Activated gamma-delta T cell (primary cell): ENCODE data around the gene SLC8B1.

Source experiments
- DNase-seq: peaks from one replicate; lab custom pipeline; 2025; lab: John Stamatoyannopoulos, UW

Gene SLC8B1

DNA sequence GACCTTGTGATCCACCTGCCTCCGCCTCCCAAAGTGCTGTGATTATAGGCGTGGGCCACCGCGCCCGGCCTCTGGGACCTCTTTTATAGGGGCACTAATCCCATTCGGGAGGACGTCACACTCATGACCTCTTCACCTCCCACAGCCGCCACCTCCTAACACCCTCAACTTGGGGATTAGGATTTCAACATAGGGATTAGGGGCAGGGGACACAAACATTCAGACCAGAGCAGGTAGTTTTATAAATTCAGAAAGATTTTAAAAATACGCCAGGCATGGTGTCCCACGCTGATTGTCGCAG, 64.2 kb downstream of the SLC8B1 start:
- no peak for DNase-seq

DNA sequence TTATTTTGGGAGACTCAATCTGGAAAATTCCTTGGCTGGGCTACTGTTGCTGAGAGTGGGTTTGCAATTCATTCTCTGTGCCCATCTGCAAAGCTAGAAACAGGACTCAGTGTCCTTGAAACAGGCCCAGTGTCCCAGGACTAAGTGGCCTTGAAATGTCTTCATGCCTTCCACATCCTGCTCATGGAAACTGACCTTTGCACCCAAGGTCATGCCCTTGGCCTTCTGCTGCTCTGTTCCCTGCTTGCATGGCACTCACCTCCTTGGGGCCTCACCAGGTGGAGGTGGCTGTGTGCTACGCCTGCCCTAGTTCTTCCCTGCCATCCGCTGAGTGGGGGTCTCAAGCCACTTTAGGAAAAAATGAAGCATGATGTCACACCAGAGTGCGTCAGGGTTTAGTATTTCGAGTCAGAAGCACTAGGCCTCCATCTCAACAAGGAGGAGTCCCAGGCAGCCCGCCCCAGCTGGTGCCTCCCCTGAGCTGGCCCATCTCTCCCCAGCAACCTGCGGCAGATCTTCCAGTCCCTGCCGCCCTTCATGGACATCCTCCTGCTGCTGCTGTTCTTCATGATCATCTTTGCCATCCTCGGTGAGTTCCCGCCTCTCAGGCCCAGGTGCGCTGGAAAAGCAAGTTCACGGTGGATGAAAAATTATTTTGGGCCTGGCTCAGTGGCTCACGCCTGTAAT, 65.5 kb downstream of the SLC8B1 start:
- no peak for DNase-seq

DNA sequence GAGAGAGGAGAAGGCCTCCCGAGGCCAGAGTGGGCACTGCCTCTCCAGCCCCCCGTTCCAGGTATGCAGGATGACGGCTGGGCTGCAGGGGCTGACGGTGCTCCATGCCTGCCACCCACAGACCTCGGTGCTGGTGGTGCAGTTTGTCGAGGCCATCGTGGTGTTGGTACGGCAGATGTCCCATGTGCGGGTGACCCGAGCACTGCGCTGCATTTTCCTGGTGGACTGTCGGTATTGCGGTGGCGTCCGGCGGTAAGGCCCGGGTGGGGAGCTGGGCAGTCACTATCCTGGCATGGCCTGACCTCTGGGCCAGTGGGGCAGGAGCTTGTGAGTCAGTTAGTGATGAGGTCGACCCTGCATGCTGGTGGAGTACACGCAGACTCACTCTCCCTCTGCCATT, 66.3 kb downstream of the SLC8B1 start:
- no peak for DNase-seq

DNA sequence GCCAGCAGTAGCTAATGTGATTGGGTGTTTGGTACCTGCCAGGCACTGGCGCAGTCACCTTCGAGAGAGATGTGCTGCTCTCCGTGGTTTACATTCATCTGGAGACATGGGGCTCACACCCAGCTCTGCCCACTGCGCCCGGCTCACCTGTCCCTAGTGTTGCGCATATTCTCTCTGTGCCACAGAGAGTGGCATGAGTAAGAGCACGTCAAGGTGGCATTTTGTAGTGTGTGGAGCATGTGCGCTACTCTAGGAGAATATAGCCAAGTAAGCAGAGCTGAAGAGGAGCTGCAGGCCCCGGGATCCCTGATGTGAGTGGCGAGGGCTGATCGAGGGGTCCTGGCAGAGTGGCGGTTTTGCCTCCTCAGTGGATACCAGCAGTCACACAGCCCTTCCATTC, 66.8 kb downstream of the SLC8B1 start:
- DNase-seq: no peak

DNA sequence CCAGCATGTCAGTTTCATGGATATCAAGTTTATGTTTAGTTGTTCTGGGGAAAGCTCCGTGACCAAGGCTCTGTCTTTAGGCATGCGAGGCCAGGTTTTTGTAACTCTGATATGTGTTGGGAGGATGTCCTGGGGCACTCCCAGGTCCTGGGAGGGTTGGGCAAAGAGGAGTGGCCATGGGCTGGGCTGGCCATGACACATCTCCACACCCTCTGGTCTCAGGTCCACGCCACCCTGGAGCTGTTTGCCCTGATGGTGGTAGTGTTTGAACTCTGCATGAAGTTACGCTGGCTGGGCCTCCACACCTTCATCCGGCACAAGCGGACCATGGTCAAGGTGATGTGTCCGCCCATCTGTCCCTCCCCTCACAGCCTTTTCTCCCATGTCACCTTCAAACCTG, 67.3 kb downstream of the SLC8B1 start:
- no peak for DNase-seq

DNA sequence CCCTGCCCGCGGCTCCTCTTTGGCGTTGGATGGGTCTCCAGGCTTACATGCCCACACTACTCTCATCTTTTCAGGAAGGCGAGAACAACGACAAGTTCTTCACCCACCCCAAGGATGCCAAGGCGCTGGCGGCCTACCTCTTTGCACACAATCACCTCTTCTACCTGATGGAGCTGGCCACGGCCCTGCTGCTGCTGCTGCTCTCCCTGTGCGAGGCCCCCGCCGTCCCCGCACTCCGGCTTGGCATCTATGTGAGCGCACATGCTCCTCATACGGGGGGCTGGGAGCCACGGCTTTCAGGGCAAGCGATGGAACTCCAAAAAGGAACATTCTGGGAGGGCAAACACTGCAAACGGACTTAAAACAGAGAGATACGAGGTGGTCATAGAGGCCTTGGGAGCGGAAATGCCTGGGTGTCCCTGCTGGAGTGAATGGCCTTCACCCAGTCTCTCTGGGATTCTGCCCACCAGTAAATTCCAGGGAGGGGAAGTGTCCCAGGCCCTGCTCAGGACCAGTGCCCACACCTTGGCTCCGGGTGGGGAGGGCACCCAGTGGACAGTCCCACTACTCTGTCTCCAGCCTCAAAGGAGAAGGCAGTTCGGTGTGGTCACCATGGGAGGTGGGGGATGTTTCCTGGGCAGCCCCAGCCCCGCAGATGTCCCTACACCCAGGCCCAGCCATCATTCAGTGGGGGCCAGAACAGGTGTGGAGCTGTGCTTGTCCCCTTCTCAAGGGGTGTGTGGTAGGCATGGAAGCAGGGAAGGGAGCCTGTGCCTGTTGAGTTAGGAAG, 68.6 kb downstream of the SLC8B1 start:
- DNase-seq: no peak

DNA sequence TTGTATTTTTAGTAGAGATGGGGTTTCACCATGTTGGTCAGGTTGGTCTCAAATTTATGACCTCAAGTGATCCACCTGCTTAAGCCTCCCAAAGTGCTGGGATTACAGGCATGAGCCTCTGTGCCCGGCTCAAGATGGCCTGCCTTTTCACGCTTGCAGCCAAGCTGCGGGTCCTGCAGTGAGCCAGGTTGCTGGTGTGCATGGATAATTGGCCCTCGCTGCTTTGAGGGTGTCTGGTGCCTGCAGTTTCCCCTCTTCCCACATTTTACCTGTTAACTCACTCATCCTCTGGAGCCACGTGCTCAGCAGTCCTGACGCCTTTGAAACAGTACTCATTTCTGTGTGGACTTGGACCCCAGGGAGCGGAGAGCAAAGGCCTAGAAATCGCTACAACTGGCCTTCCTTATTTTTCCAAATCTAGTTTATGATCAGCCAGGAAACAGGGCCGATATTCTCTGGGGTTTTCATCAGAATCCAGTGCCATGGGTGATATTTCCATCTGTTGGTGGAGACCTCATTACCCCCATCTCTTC, 71.4 kb downstream of the SLC8B1 start:
- no peak for DNase-seq

DNA sequence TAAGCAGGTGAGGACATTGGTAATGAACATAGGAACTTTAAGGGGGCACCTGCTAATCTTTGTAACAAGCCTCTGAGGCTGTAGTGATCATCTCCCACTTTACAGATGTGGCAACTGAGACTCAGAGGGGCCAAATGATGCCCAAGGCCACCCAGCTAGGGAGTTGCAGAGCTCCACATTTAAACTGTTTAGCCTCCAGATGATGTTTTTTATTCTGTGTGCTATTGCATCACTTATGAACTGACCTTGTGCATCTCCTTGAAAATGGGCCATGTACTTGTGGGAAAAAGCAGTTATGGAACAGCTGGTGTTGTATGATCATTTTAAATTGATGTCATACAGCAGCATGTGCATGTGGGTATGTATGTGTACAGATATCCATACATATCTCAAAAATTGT, 72.2 kb downstream of the SLC8B1 start:
- no peak for DNase-seq

DNA sequence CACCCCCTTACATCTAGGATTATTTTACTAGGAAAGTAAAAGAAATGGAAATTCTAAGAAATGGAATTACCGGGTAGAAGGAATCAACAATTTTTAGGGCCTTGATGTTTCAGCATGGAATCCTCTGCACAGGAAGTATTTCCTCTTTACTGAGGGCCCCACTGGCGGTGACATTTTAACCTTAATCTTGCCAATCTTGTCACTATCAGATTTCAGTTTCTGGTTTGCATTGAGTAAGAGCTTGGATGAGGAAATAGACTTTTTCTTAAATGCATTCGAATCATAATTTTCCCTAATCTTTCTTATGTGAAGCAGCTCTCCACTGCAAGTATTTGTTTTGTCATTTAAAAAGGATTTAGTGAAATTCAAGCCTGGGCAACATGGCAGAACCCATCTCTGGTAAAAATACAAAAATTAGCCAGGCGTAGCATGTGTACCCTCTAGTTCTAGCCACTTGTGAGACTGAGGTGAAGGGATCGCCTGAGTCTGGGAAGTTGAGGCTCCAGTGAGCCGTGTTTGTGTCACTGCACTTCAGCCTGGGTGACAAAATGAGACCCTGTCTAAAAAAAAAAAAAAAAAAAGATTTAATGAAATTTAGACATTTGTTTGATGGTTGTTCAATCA, 73.0 kb downstream of the SLC8B1 start:
- no peak for DNase-seq

DNA sequence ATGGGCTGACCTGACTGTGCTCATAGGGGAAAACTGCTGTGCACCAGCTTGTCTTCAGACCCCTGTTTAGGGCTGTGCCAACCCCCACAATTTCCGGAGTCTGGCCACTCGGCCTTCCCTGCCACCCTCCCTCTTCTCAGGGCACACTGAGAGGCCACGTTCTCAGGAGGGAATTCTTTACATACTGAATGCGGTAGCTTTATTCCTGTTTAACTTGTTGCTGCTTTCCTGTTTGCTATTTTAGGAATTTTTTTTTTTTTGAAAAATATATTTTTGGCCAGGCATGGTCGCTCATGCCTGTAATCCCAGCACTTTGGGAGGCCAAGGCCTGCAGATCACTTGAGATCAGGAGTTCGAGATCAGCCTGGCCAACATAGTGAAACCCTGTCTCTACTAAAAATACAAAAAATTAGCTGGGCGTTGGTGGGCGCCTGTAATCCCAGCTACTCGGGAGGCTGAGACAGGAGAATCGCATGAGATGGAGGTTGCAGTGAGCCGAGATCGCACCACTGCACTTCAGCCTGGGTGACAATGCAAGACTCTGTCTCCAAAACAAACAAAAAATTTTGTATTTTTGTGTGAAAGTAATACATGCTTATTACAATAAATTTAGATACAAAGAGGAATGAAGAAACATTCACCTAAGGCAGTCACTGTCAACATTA, 74.1 kb downstream of the SLC8B1 start:
- no peak for DNase-seq

DNA sequence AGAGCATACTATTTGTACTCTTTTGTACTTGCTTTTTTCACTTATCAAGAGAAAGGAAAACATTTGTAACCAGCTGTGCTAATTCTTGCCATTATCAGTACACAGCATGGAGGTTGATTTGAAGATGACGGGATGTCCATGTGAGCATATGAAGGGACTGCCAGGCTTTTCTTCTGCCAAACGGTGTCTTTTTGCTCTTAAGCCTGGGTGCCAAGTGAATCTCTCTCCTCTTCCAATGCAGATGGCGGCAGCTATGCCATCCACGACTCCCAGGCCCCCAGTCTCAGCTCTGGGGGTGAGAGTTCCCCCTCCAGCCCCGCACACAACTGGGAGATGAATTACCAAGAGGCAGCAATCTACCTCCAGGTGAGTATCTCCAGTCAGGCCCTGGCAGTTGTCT, 74.8 kb downstream of the SLC8B1 start:
- no peak for DNase-seq

DNA sequence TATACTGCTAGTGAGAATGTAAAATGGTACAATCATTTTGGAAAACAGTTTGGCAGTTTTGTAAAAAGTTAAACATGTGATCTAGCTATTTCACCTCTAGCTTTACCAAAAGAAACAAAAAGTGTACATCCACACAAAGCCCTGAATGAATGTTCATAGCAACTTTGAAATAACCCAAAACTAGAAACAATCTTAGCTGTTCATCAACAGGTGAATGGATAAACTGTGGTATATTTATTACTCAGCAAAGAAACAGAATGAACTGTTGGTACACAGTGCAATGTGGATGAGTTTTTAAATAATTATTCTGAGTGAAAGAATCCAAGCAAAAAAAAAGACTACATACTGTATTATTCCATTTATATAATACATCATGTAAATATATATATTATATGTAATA, 77.3 kb downstream of the SLC8B1 start:
- no peak for DNase-seq

DNA sequence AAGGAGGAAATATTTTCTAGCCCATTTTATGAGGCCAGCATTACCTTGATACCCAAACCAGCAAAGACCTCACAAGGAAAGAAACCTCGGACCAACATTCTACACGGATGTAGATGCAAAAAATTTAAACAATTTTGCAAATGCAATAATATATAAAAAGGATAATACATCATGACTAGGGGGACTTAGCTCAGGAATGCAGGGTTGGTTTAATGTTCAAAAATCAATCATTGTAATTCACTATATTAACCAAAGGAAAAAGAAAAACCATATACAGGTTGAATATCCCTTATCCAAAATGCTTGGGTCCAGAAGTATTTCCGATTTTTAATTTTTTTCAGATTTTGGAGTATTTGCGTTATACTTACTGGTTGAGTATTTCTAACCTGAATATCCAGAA, 80.6 kb downstream of the SLC8B1 start:
- no peak for DNase-seq

DNA sequence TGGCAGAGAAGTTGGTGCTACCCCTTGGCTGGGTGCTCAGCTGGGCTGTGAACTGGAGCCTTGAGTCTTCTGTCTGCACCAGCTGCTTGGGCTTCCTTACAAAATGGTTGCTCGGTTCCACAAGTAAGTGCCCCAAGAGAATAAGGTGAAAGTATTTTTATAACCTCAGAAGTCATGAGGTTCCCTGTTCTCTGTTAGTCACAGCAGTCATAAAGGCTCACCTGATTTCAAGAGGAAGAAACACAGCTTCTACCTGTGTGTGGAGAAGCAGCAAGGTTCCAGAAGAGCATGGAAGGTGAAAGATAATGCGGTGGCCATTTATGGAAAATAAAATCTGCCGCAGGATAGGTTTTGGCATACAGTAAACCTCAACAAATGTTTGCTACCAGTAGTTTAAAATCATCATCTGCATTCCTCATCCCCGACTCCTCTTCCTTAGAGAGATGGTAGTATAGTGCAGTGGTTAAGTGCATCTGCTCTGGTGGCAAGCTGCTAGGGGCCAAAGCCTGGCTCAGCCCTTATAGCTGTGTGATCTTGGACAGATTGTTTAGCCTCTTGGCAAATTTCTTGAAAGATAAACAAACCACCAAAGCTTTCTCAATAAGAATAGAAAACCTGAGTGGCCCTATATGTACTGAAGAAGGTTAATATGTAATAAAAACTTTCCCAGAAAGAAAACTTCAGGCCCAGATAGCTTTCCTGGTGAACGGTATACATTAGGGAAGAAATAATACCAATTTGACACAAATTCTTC, 81.2 kb downstream of the SLC8B1 start:
- no peak for DNase-seq

DNA sequence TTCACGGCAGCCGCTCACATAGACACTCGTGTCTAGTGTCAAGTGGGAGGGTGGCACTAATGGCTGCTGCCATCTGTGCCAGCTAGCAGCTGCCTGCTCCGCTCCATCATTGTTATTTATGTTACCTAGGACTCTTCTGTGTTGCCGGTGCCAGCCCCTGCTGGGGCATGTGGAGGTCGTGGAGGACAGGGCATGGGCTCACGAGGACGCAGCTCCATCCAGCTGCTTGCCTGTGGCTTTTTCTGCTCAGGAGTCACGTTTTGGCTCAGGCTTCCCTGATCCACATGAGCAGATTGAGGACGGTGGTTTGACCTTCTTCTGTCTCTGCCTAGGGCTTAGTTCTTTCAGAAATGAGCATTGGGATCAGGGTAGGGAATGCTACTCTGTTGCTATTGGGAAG, 82.4 kb downstream of the SLC8B1 start:
- no peak for DNase-seq

DNA sequence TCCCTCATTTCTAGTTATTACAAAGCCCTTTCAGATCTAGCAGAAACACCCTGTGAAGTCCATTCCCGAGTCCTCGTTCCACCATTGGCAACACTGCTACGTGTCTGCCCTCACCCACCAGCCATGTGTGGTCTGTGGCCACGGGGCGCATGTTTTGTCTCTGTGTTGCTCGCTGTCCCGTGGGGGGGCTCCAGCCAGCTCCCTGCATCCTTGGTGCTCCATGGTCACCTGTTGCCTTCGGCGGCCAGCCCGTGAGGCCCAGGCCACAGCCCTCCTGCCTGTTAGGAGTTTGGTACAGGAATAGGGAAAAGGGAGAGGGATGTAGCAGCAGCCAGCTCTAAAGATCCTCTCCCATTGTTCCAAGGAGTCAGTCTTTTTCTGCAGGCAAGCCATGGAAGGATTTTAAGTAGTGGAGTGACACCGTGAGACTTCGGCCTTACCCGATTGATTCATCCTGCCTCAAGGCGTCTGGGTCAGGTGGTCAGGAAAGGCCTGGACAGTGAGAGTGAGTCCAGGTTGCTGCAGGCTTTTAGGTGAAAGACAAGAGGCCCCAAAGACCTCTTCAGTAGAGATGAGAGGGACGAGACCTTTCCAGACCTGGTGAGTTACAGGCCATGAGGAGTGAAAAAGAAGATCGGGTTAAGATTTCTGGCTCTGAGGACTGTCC, 83.4 kb downstream of the SLC8B1 start:
- no peak for DNase-seq

DNA sequence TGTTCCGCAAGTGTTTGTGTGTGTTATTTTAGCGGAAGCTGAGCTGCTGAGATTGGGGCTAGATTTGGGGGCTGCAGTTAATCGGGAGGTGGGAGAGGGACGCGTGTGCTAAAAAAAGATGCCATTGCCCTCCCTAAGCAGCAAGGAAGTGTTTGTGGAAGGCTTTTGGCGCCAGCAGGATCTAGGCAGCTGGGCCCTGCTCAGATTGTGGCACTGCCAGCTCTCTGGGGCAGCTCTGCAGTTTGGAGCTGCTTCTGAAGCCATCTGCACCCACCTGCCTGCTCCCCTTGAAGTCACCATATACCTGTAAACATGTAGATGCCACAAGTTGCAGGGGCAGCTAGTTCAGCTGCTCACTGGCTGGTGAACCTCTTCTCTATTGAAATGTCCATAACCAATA, 84.9 kb downstream of the SLC8B1 start:
- no peak for DNase-seq

DNA sequence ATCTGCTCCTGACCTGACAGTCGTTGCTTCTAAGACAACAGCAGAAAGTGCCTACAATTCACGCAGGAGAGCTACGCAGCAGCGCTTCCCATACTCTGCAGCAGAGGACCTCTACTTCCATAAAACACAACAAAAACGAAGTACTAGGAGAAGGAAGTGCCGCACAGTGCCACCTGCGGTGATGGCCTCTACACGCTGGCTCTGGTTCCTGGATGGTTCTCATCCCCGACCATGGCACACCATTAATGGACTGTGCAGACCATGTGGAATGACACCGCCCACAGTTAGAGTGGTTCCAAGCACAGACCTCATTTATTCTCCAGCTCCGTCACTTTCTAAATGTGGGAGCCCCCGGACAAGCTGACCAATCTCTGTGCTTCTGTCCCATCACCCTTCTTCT, 85.4 kb downstream of the SLC8B1 start:
- no peak for DNase-seq

DNA sequence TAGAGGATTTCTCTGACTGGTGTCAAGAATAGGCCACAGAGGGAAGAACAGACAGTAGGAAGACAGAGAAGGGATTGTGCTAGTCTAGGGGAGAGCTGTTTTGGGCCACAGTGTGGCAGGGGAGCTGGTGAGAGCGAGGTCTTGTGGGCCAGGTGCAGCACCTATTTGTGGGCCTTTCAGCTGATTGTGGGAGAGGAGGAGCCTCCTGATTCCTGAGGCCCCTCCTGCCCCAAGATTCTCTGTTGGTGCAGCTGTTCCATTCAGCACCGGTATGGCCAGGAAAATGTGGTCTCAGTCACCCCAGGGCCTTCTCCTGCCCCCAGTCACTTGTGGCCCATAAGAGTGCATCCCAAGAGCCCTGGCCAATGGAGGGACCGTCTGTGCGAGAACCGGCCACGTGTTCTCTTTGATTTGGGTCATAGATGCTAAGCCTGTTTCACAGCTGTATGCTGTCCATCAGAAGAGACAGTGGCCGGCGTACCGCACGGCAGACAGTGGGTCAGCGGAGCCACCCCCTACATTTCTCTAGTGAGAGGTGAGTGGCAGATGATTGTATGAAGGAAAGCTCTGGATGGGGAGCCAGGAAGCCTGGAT, 86.0 kb downstream of the SLC8B1 start:
- no peak for DNase-seq
